Activated B cell treated with CpG ODN at 0.5 μM for 24 hours (primary cell): Measurements from ENCODE around the gene RASGRF2. TPM values are rescaled to one million over a fixed set of nuclear protein-coding genes. Genes with fewer than 3 reads are reported as not detected.

ENCODE experiments used
- ATAC-seq: fragments of 200-7000 bp; cut with Tn5 transposase; one replicate; pipeline ENCODE4 v1.10.0; 2021; ENCODE audit warnings: low read depth, mild to moderate bottlenecking, moderate library complexity
- CTCF ChIA-PET: fragments of 350-600 bp; sonication (Branson Sonifier 250); formaldehyde crosslinking; loops from one replicate; lab custom pipeline; 2021; ENCODE audit warnings: antibody characterized with exemption; lab: Charles Lee
- POLR2A ChIA-PET: fragments of 350-600 bp; sonication (Branson Sonifier 250); formaldehyde crosslinking; loops from one replicate; lab custom pipeline; 2021; ENCODE audit warnings: antibody characterized with exemption; lab: Charles Lee
- DNase-seq: peaks from one replicate; pipeline ENCODE4 v3.0.0; 2022
- H3K27ac Mint-ChIP-seq: one replicate; pipeline ENCODE4 v1.8.0; 2020; ENCODE audit warnings: mixed read lengths
- H3K27me3 Mint-ChIP-seq: one replicate; pipeline ENCODE4 v1.8.0; 2021; ENCODE audit warnings: mixed read lengths
- H3K36me3 Mint-ChIP-seq: one replicate; pipeline ENCODE4 v1.8.0; 2021; ENCODE audit warnings: low read depth, mixed read lengths
- H3K4me1 Mint-ChIP-seq: one replicate; pipeline ENCODE4 v1.8.0; 2021; ENCODE audit warnings: mixed read lengths
- H3K4me3 Mint-ChIP-seq: one replicate; pipeline ENCODE4 v1.8.0; 2020; ENCODE audit warnings: mild to moderate bottlenecking, mixed read lengths
- H3K9me3 Mint-ChIP-seq: one replicate; pipeline ENCODE4 v1.8.0; 2020; ENCODE audit warnings: mixed read lengths
- CTCF ChIP-seq: fragments of 200-600 bp; IDR thresholded peaks from one replicate; pipeline ENCODE4 v1.8.0; 2022; ENCODE audit warnings: antibody characterized with exemption, mild to moderate bottlenecking
- intact Hi-C: fragments of 100-400 bp; cut with micrococcal nuclease; formaldehyde crosslinking; loops from one replicate; pipeline ENCODE4 v1.15.1; 2024
- total RNA-seq: library from RNA; stranded (reverse); gene quantifications from 2 replicates; pipeline ENCODE4 v1.2.3, GENCODE V29; 2022

RASGRF2 gene
- total RNA-seq, 1 donor from 2014 or later, result 0.64 TPM

GRCh38 chr5:81214848-81215247, 254.7 kb downstream of the RASGRF2 start:
- Mint-ChIP-seq H3K27me3 (no peaks in the 10 kb centered on the region), H3K9me3 (no peaks in the 10 kb centered on the region), H3K36me3 (no peaks in the 10 kb centered on the region), H3K4me3 (no peak overlapping the region), H3K27ac (no peak overlapping the region), H3K4me1 (peaks cover 13% of the 10 kb centered on the region)
- ATAC-seq (no peak), DNase-seq (no peak)
- intact Hi-C loops, result loop anchor here (5.0 kb wide), 1 partner anchor 87 kb away; the partner anchor contains the start of gene ZCCHC9
- ChIA-PET CTCF (no interaction called here), POLR2A (no interaction called here)
- TF ChIP-seq CTCF, result no peak

GRCh38 chr5:81216152-81216551, 256.0 kb downstream of the RASGRF2 start:
- ChIA-PET POLR2A (no interaction called here), CTCF (no interaction called here)
- H3K4me3 Mint-ChIP-seq, result no peak overlapping the region
- no peak overlapping the region for H3K27ac Mint-ChIP-seq
- no peaks in the 10 kb centered on the region for H3K36me3 Mint-ChIP-seq
- TF ChIP-seq CTCF, result no peak
- H3K4me1 Mint-ChIP-seq, result peaks cover 13% of the 10 kb centered on the region
- no peak for DNase-seq
- intact Hi-C loops, result no loop called here
- H3K9me3 Mint-ChIP-seq, result no peaks in the 10 kb centered on the region
- no peak for ATAC-seq
- peaks cover 2% of the 10 kb centered on the region for H3K27me3 Mint-ChIP-seq

- Mint-ChIP-seq H3K4me3 (no peak overlapping the region), H3K27me3 (peaks cover 2% of the 10 kb centered on the region), H3K27ac (no peak overlapping the region), H3K9me3 (no peaks in the 10 kb centered on the region), H3K36me3 (no peaks in the 10 kb centered on the region), H3K4me1 (no peaks in the 10 kb centered on the region)
- DNase-seq (no peak), ATAC-seq (no peak)
- ChIA-PET POLR2A (no interaction called here), CTCF (no interaction called here)
- no peak for TF ChIP-seq CTCF
- intact Hi-C loops, result no loop called here
These were observed 259.2 kb downstream of the RASGRF2 start for GRCh38 chr5:81219389-81219788.

GRCh38 chr5:81222285-81222684, 262.1 kb downstream of the RASGRF2 start:
- no peak for TF ChIP-seq CTCF
- POLR2A ChIA-PET, result no interaction called here
- CTCF ChIA-PET, result no interaction called here
- no peak overlapping the region for H3K27ac Mint-ChIP-seq
- DNase-seq (no peak), ATAC-seq (no peak)
- H3K4me1 Mint-ChIP-seq, result peaks cover 1% of the 10 kb centered on the region
- no peaks in the 10 kb centered on the region for H3K9me3 Mint-ChIP-seq
- intact Hi-C loops, result no loop called here
- no peak overlapping the region for H3K4me3 Mint-ChIP-seq
- H3K27me3 Mint-ChIP-seq, result peaks cover 2% of the 10 kb centered on the region
- no peaks in the 10 kb centered on the region for H3K36me3 Mint-ChIP-seq

- no peak overlapping the region for H3K4me3 Mint-ChIP-seq
- CTCF ChIA-PET, result no interaction called here
- H3K4me1 Mint-ChIP-seq, result peaks cover 1% of the 10 kb centered on the region
These were observed 265.3 kb downstream of the RASGRF2 start for GRCh38 chr5:81225463-81225862.

More at GRCh38 chr5:81225463-81225862, 265.3 kb downstream of the RASGRF2 start:
- Mint-ChIP-seq H3K27ac (no peak overlapping the region), H3K9me3 (no peaks in the 10 kb centered on the region), H3K36me3 (no peaks in the 10 kb centered on the region), H3K27me3 (peaks cover 2% of the 10 kb centered on the region)
- ATAC-seq (no peak), DNase-seq (no peak)
- intact Hi-C loops, result no loop called here
- no peak for TF ChIP-seq CTCF
- POLR2A ChIA-PET, result no interaction called here
